ENCODE measurements around the gene TRAPPC10.
"Not testable (repeated sequence)": the region's sequence is repeated elsewhere in the genome, so short reads cannot be mapped to it uniquely, and the experiment has no call there.

Gene TRAPPC10

DNA sequence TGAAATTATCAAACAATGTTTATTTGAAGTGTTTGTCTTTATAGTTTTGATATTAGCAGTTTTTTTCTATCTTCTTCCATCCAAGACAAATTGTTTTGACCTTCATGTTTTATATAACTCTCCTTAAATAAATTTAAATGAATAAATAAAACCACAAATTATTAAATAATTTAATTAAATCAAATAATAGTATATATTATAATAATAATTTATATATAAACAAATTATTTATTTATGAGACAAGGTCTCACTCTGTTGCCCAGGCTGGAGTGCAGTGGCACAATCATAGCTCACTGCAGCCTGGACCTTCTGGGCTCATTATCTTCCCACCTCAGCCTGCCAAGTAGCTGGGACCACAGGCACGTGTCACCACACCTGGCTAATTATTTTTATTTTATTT lies 82.7 kb downstream of the TRAPPC10 start:
- DNase-seq (ENCODE audit: insufficient read length, low spot score) (no peak), FAIRE-seq (no peak)
- TF ChIP-seq, protein P1, sequence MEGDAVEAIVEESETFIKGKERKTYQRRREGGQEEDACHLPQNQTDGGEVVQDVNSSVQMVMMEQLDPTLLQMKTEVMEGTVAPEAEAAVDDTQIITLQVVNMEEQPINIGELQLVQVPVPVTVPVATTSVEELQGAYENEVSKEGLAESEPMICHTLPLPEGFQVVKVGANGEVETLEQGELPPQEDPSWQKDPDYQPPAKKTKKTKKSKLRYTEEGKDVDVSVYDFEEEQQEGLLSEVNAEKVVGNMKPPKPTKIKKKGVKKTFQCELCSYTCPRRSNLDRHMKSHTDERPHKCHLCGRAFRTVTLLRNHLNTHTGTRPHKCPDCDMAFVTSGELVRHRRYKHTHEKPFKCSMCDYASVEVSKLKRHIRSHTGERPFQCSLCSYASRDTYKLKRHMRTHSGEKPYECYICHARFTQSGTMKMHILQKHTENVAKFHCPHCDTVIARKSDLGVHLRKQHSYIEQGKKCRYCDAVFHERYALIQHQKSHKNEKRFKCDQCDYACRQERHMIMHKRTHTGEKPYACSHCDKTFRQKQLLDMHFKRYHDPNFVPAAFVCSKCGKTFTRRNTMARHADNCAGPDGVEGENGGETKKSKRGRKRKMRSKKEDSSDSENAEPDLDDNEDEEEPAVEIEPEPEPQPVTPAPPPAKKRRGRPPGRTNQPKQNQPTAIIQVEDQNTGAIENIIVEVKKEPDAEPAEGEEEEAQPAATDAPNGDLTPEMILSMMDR (IDR thresholded peaks at IDR 0.05; ENCODE audit: insufficient read depth, missing control alignments): no peak

DNA sequence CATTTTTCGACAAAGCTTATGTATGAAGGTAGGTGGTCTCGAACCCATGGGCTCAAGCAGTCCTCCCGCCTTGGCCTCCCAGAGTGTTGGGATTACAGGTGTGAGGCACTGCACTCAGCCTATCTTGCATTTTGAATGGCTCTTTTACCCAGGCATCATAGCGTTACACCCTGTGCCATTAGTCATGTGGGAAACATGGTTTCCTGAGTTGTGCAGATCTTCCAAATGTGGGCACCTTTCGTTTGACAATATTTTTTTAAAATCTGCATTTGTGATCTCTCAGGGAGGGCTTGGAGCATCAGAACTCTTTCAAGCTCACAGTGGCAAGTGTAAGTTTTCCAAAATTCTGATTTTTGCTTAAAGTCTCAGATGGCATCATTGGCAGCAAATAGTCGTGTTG lies 86.4 kb downstream of the TRAPPC10 start:
- FAIRE-seq; DNase-seq (ENCODE audit: insufficient read length, low spot score): not testable (repeated sequence)

DNA sequence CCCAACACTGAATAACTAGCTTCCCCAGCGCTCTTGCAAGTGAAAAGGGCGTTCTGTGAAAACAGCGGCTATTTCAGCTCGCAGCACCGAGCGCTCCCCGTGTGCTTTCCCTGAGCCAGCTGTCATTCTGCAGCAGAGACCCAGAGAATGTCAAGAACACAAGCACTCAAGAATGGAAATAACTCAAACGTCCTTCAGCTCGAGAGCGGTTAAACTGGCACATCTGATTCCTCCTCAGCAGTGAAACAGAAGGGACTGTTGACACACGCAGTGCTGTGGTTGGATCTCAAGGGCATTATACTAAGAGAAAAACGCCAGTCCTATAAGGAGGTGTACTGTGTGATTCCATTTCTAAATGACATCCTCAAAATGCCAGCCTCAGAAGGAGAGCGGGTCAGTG lies 86.9 kb downstream of the TRAPPC10 start:
- not testable (repeated sequence) for DNase-seq (ENCODE audit: insufficient read length, low spot score); FAIRE-seq

DNA sequence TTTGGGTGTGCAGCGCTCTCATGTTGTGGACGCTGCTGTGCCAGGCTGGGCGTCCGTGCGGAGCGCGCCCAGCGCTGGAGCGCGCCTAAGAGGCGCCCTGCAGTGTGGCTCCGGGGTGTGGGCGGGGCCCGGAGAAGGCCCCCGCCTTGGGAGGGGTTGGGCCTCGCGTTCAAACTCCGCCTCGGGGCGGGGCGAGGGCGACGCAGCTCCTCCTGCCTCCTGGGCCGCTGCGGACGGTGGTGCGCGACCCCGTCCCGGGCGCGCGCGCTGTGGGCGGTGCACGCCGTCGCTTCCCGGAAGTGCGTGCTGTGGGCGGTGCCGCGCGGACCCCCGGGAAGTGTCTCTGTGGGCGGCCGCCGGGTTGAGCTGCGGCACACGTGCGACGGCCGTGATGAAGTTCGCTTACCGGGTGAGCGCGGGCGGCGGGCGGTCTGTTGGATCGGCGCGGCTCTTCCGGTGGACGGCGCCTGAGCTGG lies 95.0 kb downstream of the TRAPPC10 start, which contains the start of gene PWP2:
Gene PWP2 (plus strand): TSS at position 374 of the 476 bp plus-strand sequence. CDS start 18 bp downstream, at position 392.
- not testable (repeated sequence) for DNase-seq (ENCODE audit: insufficient read length, low spot score); FAIRE-seq

DNA sequence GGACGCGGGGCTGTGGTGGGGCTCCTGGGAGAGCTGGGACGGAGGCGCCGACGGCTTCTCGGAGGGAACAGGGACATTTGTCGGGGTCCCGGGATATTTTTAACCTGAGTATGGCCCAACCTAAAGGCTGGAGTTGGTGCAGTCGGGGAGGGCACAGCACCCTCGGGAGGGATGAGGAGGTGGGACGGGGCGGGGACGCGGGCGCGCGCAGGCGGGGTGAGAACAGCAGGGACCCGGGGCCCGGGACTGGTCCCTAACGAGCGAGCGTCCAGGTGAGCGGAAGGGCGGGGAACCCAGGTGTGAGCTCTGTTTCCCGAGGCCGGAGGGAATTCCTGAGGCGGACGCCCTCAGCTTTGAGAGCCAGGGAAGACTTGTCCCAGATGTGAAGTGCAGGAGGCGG lies 95.5 kb downstream of the TRAPPC10 start:
- not testable (repeated sequence) for FAIRE-seq; DNase-seq (ENCODE audit: insufficient read length, low spot score)

DNA sequence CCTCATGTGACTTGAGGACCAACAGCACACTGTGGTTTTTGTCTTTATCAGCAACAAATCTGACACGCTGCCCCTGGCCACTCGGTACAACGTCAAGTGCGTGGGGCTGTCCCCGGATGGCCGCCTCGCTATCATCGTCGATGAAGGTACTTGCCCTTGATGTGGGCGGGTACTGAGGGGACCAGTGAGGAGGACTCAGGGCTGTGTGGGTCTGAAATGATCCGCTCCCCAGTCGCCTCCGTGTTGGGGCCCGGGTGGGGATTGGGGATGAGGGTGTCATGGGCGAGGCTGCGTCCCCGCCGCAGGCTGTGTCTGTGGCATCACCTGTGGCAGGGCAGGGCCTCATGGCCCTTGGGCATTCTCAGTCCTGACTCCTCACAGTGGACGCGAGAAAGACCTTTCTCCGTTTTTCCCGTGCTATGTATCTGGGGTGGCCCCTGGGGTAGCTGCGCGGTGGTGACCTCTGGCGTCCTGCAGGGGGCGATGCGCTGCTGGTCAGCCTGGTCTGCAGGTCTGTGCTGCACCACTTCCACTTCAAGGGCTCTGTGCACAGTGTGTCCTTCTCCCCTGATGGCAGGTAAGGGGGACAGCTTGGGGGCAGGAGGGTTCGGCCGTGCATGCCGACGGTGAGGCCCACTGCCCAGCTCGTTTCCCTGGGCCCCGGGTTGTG lies 101.7 kb downstream of the TRAPPC10 start:
- FAIRE-seq; DNase-seq (ENCODE audit: insufficient read length, low spot score): not testable (repeated sequence)

DNA sequence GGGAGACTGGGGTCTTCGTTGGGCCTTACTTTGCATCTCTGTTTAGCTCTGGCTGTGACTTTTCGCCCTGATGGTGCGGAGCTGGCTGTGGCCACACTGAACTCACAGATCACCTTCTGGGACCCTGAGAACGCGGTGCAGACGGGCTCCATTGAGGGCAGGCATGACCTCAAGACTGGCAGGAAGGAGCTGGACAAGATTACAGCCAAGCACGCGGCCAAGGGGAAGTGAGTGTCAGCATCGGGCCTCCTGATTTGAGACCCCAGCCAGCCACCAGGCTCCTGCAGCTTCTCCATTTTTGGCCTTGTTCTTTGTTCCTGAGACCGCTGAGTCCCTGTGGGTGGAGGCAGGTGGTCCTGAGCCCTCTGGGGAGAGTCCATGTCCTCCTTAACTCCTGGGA lies 110.0 kb downstream of the TRAPPC10 start:
- not testable (repeated sequence) for FAIRE-seq; DNase-seq (ENCODE audit: insufficient read length, low spot score)

DNA sequence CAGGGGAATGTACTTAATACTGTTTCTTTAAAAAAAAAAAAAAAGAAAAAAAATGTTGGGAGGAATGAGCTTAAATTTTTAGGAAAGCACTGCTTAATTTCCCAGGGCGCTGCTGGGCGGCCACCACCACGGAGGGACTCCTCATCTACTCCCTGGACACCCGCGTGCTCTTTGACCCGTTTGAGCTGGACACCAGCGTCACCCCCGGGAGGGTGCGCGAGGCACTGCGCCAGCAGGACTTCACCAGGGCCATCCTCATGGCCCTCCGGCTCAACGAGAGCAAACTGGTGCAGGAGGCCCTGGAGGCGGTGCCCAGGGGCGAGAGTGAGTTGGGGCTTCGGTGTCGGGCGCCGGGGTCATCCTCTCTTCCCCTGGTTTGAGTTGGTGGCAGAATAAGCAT lies 115.7 kb downstream of the TRAPPC10 start:
- DNase-seq (ENCODE audit: insufficient read length, low spot score); FAIRE-seq: not testable (repeated sequence)

DNA sequence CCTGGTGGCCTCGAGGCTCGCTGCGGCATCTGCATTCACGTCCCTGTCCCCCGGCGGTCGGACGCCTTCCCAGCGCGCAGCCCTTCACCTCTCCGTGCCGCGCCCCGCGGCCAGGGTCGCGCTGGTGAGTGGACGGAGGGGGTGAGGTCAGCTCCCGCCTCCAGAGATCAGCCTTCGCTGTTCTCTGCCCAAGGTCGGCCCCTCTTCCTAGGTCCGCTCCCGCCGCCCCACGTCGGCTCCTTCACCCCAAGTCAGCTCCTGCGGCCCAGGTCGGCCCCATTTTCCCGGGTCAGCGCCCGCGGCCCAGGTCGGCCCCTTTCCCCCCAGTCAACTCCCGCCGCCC lies 121.6 kb downstream of the TRAPPC10 start:
- not testable (repeated sequence) for DNase-seq (ENCODE audit: insufficient read length, low spot score); FAIRE-seq

DNA sequence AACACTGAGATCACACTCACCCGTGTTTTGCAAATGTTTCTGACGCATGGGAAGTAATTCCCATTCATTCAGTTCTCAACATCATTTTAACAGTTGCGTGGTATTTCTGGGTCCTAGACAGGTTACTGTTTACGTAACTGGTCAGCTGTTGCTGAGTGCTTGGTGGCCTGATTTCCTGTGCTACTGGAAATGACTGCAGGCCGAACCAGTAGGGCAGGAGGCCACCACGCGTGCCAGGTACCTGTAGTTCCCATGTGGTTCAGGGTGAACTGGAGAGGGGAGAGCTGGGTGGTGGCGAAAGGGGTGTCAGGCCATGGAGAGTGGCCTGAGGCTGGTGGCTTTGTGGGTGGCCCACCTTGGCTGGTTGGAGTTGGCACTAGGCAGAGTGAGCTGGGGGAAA lies 122.6 kb downstream of the TRAPPC10 start:
- not testable (repeated sequence) for DNase-seq (ENCODE audit: insufficient read length, low spot score); FAIRE-seq

DNA sequence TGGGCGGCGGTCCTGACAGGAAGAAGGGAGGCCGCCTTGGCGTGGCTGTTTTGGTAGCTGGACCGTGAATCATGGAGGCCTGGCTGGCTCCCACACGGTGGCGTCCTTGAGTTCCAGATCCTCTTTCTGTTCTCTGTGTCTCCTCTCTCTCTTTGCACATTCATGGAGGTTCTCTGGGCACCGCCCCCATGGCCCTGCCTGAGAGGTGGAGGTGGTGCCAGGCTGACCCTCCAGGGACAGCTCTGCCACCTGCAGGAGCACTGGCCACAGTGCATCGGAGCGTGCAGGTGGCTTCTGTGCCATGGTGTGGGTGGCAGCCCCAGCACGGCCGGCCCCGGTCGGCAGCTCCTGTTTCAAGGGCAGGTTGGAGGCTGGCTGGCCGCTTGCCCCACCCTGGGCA lies 125.9 kb downstream of the TRAPPC10 start:
- not testable (repeated sequence) for FAIRE-seq; DNase-seq (ENCODE audit: insufficient read length, low spot score)

DNA sequence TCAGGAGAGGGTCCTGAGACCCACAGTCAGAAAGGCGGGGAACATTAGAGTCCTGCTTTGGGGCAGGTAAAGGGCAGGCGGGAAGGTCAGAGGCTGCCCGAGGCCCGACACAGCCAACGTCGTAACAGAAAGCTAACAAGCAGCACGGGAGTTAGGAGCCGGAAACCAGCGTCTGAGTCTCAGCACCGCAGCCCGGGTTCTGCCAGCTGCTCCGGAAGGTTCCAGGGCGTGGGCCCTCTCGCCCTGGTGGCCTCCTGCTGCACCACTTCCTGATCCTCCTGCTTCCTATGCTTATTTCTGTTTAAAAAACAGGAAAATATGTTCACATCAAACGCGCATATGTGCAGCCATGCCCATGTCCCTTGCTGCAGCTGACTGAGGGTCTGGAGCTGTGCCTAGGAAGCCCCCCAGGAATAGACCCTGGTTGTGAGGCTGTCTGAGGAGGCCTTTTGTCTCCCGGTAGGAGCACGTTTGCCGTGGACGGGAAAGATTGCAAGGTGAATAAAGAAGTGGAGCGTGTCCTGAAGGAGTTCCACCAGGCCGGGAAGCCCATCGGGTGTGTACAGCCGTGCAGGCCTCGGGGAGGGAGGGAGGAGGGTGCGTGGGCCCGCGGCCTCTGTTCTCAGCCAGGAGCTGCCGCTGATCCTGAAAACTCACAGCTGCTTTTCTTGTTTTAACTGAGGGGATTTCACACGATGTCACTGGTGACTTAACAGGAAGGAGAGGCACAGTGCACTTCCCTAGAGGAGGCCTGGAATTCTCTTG lies 127.9 kb downstream of the TRAPPC10 start:
- not testable (repeated sequence) for FAIRE-seq; DNase-seq (ENCODE audit: insufficient read length, low spot score)

DNA sequence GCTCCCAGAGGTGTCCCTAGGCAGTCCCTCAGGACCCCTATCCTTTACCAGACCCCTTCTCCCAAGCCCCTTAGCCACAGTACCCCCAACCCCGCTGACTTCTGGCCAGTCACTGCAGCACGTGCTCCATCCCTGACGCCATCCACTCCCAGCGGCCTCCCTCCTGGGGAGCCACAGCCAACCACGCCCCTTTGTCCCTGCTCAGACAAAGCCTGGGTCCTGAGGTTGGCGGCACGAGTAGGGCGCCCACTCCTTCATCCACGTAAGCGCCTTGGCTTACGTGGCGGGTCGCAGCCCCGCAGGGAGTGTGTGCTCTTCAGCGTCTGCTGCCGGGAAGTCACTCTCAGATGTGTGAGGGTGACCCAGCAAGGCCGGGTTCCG lies 128.4 kb downstream of the TRAPPC10 start:
- FAIRE-seq; DNase-seq (ENCODE audit: insufficient read length, low spot score): not testable (repeated sequence)

DNA sequence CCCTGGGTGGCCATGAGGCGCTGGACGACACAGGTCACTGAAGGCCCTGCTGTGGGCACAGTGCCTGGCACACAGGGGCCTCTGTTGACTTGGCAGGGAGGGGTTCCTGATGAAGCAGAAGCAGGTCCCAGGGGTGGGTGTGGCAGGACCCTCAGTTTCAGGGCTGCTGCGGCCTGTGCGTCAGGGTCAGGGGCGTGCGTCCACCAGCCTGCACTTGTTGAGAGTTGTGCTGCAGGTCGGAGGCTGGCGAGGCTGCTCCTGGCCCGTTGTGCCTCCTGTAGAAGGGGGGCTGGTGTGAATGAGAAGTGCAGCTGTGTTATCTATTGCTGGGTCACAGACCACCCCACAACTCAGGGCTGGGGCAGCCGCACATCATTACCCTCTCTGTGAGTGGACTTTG lies 130.4 kb downstream of the TRAPPC10 start:
- FAIRE-seq; DNase-seq (ENCODE audit: insufficient read length, low spot score): not testable (repeated sequence)

DNA sequence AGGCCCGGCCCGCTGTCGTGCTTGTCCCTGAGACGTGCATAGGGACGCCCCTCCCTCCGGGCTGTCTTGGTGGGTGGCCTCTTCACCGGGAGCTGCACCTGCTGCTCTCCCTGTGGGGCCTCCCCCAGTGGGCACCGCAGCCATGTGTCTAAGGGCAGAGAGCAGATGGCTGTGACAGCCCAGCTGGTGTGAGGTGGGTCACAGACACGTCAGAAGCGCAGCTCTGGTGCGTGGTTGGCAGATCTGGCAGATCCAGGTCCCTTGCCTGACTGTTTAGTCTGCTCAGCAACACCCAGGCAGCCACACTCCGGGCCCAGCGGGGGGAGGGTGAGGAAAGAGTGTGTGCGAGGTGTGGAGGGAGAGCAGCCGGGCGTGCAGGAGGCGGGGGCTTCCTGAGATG lies 131.3 kb downstream of the TRAPPC10 start:
- not testable (repeated sequence) for FAIRE-seq; DNase-seq (ENCODE audit: insufficient read length, low spot score)

DNA sequence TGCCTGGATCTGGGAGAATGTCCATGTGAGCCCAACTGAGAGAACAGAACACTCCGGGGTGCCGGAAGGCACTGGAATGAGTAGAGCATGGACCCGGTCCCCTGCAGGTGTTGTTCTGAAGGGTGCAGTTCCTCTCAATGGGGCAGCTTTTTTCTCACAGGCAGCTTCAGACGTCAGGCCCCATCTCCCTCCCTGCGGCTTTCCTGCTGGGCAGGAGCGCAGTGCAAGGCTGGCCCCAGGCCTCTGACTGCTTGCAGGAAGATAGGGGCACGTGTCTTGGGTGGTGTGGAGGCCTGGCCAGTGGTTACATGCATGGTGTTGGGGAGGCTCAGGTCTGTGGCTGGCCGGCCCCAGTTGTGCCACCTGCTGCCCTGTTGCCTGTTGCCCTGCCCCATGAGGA lies 131.9 kb downstream of the TRAPPC10 start:
- FAIRE-seq: not testable (repeated sequence)

DNA sequence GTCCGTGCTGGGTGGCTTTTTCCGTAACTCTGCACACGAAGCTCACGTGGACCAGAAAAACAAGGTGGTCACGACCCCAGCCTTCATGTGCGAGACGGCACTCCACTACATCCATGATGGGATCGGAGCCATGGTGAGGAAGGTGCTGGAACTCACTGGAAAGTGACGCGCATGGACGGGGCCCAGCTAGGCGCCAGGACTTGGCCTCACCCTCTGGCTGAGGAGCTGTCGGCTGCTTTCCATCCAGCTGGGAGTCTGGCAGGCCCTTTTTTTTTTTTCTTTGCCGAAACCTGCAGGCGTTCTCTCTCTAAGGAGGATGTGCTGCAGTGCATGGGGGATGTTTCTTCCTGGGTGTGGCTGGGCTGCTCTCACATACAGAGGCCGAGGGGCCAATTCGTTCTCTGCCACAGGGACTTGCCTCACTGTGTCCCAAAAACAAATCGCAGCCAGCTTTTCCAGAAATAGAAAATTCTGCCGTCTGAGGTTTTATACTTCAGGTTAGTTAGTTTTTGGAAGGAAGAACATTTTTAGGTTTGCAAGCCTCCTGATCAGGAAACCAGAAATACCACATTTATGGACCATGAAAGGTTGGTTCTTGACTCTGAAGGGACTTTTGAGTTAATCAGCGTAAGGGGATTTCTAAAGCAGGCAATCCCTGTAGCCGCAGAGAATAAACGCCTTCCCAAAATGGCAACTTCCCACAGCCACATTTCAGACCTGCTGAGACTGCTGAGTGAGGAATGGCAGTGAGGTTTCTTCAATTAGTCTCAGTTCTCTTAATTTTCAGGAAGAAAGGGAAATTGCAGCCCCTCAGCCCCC lies 132.9 kb downstream of the TRAPPC10 start:
- not testable (repeated sequence) for DNase-seq (ENCODE audit: insufficient read length, low spot score); FAIRE-seq

More for the DNA sequence above, 131.9 kb downstream of the TRAPPC10 start:
- not testable (repeated sequence) for DNase-seq (ENCODE audit: insufficient read length, low spot score)

DNA sequence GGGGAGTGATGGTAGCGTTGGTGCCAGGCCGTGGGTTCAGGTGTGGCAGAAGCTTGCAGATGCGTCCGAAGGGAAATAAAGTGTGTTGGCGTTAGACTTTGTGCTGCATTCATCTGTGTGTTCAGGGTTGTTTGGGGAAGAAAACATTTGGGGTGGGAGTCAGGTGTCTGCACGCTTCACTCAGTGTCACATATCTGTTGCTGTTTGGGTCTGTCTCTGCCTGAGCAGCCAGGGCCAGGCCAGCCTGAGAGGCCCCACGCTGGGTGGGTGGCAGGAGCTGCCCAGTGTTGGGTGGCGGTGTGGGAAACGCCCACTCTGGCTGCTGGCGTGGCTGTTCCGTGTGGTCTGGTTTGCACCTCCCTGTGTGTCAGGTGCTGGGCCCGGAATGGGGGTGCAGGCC lies 133.5 kb downstream of the TRAPPC10 start:
- DNase-seq (ENCODE audit: insufficient read length, low spot score); FAIRE-seq: not testable (repeated sequence)

DNA sequence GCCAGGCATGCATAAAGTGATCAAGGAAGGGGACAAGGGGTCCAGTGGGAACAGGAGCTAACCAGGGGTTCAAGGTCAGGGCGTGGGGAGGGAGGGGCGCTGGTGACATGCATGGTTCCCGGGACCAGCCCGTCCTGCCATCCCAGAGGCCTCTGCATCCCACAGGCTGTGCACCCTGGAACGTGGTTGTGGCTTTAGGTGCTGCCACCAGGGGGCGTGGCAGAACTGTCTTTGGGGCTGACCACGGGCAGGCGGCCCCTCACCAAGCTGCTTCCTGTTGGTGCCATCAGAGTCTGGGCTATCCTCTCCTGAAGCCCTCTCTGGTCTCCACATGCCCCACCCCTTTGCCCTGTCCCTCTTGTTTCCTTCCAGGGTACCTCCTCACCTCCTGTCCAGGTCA lies 135.0 kb downstream of the TRAPPC10 start:
- DNase-seq (ENCODE audit: insufficient read length, low spot score); FAIRE-seq: not testable (repeated sequence)
